PFSK-1 (cell line): ENCODE results near the gene PRICKLE3.

ENCODE experiments used
- POLR2AphosphoS5 ChIP-seq: IDR thresholded peaks from 2 replicates; pipeline ENCODE4 v1.6.1; 2012; ENCODE audit warnings: low read depth, mild to moderate bottlenecking, control low read depth, low read length, moderate library complexity
- SIN3A ChIP-seq: IDR thresholded peaks from 2 replicates; pipeline ENCODE4 v1.6.1; 2012; ENCODE audit warnings: mild to moderate bottlenecking, low read length, moderate library complexity, borderline replicate concordance; ENCODE audit not compliant: insufficient read depth
- TAF1 ChIP-seq: IDR thresholded peaks from 2 replicates; pipeline ENCODE4 v1.6.1; 2012; ENCODE audit warnings: low read length, control low read depth, borderline replicate concordance; ENCODE audit not compliant: insufficient read depth
- TF ChIP-seq, protein P1 (sequence below), 2 experiments: IDR thresholded peaks; 2 replicates each; pipeline versions ENCODE4 v1.6.1 to v1.8.0; 2011 to 2012; ENCODE audit warnings: low read depth in 2 of 2, low read length in 2 of 2, control low read depth in 1 of 2, inconsistent platforms in 1 of 2, mild to moderate bottlenecking in 1 of 2, moderate library complexity in 1 of 2; ENCODE audit not compliant: insufficient read depth in 1 of 2

DNA sequence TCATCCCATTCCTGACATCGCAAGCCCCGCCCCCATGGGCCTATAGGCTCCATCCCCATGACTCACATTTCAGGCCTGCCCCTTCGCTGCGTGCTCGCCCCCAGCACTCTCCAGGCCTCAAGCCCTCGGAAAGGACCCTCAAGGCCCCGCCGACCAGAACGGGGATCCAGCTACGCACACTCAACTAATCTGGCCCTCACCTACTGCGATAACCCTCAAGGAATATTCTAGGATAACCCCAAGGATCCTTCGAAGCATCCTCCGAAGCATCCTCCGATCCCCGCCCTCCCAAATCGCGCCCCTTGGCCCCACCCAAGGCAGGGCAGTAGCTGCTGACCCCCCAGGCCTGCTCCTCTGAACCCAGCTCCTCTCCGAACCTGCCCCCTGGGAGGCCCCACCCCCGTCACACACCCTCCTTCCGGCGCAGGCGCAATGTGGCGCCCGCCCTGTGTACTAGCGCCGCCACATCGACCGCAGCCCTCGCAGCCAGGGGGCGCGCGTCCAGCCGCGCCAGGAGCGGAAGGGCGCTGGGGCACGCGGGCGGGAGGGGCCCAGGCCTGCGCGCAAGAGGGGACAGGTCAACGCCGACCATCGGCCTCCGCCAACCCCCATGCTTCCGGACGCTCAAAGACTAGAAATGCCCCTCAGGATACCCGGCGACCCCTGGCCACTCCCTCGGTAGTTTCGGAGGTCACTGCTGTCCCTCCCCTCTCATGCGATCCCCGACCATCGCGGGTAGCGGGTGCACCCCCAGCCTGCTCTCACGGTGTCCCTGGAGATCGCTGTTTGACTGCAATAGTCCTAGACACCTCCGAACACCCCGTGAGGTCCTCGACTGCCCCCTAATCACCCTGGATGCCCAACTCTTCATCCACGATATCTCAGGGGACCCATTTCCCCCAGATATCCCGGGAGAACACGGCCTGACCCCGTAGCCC, 30.0 kb downstream of the PRICKLE3 start:
- TF ChIP-seq POLR2AphosphoS5 (no peak), SIN3A (no peak), TAF1 (no peak)
- TF ChIP-seq, protein P1, sequence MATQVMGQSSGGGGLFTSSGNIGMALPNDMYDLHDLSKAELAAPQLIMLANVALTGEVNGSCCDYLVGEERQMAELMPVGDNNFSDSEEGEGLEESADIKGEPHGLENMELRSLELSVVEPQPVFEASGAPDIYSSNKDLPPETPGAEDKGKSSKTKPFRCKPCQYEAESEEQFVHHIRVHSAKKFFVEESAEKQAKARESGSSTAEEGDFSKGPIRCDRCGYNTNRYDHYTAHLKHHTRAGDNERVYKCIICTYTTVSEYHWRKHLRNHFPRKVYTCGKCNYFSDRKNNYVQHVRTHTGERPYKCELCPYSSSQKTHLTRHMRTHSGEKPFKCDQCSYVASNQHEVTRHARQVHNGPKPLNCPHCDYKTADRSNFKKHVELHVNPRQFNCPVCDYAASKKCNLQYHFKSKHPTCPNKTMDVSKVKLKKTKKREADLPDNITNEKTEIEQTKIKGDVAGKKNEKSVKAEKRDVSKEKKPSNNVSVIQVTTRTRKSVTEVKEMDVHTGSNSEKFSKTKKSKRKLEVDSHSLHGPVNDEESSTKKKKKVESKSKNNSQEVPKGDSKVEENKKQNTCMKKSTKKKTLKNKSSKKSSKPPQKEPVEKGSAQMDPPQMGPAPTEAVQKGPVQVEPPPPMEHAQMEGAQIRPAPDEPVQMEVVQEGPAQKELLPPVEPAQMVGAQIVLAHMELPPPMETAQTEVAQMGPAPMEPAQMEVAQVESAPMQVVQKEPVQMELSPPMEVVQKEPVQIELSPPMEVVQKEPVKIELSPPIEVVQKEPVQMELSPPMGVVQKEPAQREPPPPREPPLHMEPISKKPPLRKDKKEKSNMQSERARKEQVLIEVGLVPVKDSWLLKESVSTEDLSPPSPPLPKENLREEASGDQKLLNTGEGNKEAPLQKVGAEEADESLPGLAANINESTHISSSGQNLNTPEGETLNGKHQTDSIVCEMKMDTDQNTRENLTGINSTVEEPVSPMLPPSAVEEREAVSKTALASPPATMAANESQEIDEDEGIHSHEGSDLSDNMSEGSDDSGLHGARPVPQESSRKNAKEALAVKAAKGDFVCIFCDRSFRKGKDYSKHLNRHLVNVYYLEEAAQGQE (IDR thresholded peaks at IDR 0.05; ENCODE audit: insufficient read depth in 1 of 2, low read depth in 2 of 2, low read length in 2 of 2): no peak
